Trophoblast cell (in vitro differentiated cells and primary cell): ENCODE results near the gene ZIC2.

Experiments used
- DNase-seq, 2 donors: peaks; one replicate each; pipeline ENCODE4 v3.0.0-alpha.2; 2016
- H2AFZ ChIP-seq: 2 replicates; pipeline ENCODE4 v1.6.1; 2013; ENCODE audit warnings: low read length, moderate library complexity, mild to moderate bottlenecking; ENCODE audit not compliant: insufficient read depth, poor library complexity
- H2AK5ac ChIP-seq: 2 replicates; pipeline ENCODE4 v1.6.1; 2013; ENCODE audit warnings: mild to moderate bottlenecking, low read length
- H2BK120ac ChIP-seq: 2 replicates; pipeline ENCODE4 v1.6.1; 2013; ENCODE audit warnings: low read length, mild to moderate bottlenecking, moderate library complexity; ENCODE audit not compliant: insufficient read depth, poor library complexity
- H2BK12ac ChIP-seq: 2 replicates; pipeline ENCODE4 v1.6.1; 2013; ENCODE audit warnings: mild to moderate bottlenecking, low read length, moderate library complexity
- H2BK5ac ChIP-seq: 2 replicates; pipeline ENCODE4 v1.6.1; 2013; ENCODE audit warnings: low read length, low read depth, moderate library complexity, mild to moderate bottlenecking; ENCODE audit not compliant: poor library complexity
- H3K14ac ChIP-seq: 2 replicates; pipeline ENCODE4 v1.6.1; 2013; ENCODE audit warnings: mild to moderate bottlenecking, low read length
- H3K18ac ChIP-seq: 2 replicates; pipeline ENCODE4 v1.6.1; 2013; ENCODE audit warnings: mild to moderate bottlenecking, low read length
- H3K23ac ChIP-seq: 2 replicates; pipeline ENCODE4 v1.6.1; 2013; ENCODE audit warnings: low read length
- H3K27ac ChIP-seq: 2 replicates; pipeline ENCODE4 v1.5.1; 2013; ENCODE audit warnings: low read depth, mild to moderate bottlenecking, inconsistent platforms, low read length, moderate library complexity
- H3K27me3 ChIP-seq: 2 replicates; pipeline ENCODE4 v1.6.1; 2013; ENCODE audit warnings: inconsistent platforms, mild to moderate bottlenecking, low read length, moderate library complexity; ENCODE audit not compliant: insufficient read depth
- H3K36me3 ChIP-seq, 2 experiments: 1 replicate in 1 of 2; 2 replicates in 1 of 2; pipeline ENCODE4 v1.6.1; 2013; ENCODE audit warnings: low read length in 2 of 2, mild to moderate bottlenecking in 2 of 2, moderate library complexity in 1 of 2; ENCODE audit not compliant: insufficient read depth in 2 of 2, control insufficient read depth in 1 of 2
- H3K4ac ChIP-seq: 2 replicates; pipeline ENCODE4 v1.6.1; 2013; ENCODE audit warnings: low read depth, mild to moderate bottlenecking, low read length, moderate library complexity
- H3K4me1 ChIP-seq, 2 experiments: 1 replicate in 1 of 2; 2 replicates in 1 of 2; pipeline ENCODE4 v1.6.1; 2013; ENCODE audit warnings: low read length in 2 of 2, mild to moderate bottlenecking in 2 of 2, moderate library complexity in 1 of 2; ENCODE audit not compliant: insufficient read depth in 2 of 2, control insufficient read depth in 1 of 2
- H3K4me2 ChIP-seq: 2 replicates; pipeline ENCODE4 v1.6.1; 2013; ENCODE audit warnings: inconsistent platforms, mild to moderate bottlenecking, low read length, moderate library complexity
- H3K4me3 ChIP-seq: 2 replicates; pipeline ENCODE4 v1.5.1; 2013; ENCODE audit warnings: mild to moderate bottlenecking, low read depth, low read length, inconsistent platforms
- H3K79me1 ChIP-seq: one replicate; pipeline ENCODE4 v1.6.1; 2013; ENCODE audit warnings: low read length
- H3K79me2 ChIP-seq: 2 replicates; pipeline ENCODE4 v1.6.1; 2013; ENCODE audit warnings: low read length, mild to moderate bottlenecking; ENCODE audit not compliant: control insufficient read depth, insufficient read depth, poor library complexity
- H3K9ac ChIP-seq: 2 replicates; pipeline ENCODE4 v1.6.1; 2013; ENCODE audit warnings: mild to moderate bottlenecking, low read length
- H3K9me3 ChIP-seq: 2 replicates; pipeline ENCODE4 v1.6.1; 2013; ENCODE audit warnings: low read depth, mild to moderate bottlenecking, control low read depth, inconsistent platforms, low read length; ENCODE audit not compliant: insufficient read depth
- H4K12ac ChIP-seq: 2 replicates; pipeline ENCODE4 v1.6.1; 2013; ENCODE audit warnings: low read depth, mild to moderate bottlenecking, low read length, moderate library complexity
- H4K8ac ChIP-seq: 2 replicates; pipeline ENCODE4 v1.6.1; 2013; ENCODE audit warnings: low read depth, mild to moderate bottlenecking, low read length, moderate library complexity
- H4K91ac ChIP-seq: one replicate; pipeline ENCODE4 v1.6.1; 2013; ENCODE audit warnings: low read depth, mild to moderate bottlenecking, low read length, moderate library complexity
- WGBS: extraction: QIAGEN DNeasy Blood & Tissue Kit; methylation state at CpG from one replicate; pipeline ENCODE4 v1.1.7; 2013; ENCODE audit warnings: missing lambda C conversion rate; ENCODE audit not compliant: insufficient read length, insufficient coverage; ENCODE audit errors: extremely low coverage; 5-methylcytosine and 5-hydroxymethylcytosine counted together

Gene ZIC2

DNA sequence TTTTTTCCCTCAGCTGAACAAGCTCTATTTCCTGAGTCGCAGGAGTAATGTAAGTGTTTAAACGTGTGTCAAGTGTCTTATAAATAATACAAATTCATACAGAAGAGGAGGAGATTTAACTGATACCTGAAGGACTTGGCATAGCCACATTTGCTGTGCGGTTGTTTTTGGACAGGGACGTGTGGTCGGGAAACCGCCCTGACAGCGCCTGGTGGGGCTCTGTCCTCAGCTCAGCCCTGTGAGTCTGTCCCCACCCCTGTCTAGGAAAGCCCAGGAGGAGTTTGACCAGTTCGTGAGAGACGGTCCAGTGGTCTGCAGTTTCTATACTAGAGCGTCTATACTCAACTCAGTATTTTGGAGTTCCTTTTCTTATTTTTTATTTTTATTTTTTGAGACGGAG, 16.7 kb downstream of the ZIC2 start:
- H2BK12ac ChIP-seq, result no peak overlapping the region
- H2AFZ ChIP-seq, result no peak overlapping the region
- no peak overlapping the region for H3K23ac ChIP-seq
- no CpG with 5 or more reads among the region's 11 CpGs for WGBS
- H3K18ac ChIP-seq, result no peak overlapping the region
- no peak overlapping the region for H2BK120ac ChIP-seq
- H3K79me1 ChIP-seq, result no peaks in the 10 kb centered on the region
- no peaks in the 10 kb centered on the region for H3K36me3 ChIP-seq
- H3K9ac ChIP-seq, result no peak overlapping the region
- H3K4ac ChIP-seq, result no peak overlapping the region
- no peak overlapping the region for H3K4me3 ChIP-seq
- no peak overlapping the region for H3K4me2 ChIP-seq
- H3K79me2 ChIP-seq, result no peaks in the 10 kb centered on the region
- no peak overlapping the region for H2BK5ac ChIP-seq
- no peak for DNase-seq
- H3K27ac ChIP-seq, result no peak overlapping the region
- no peak overlapping the region for H3K14ac ChIP-seq
- H3K9me3 ChIP-seq, result no peaks in the 10 kb centered on the region
- no peak overlapping the region for H2AK5ac ChIP-seq
- peaks cover 24% of the 10 kb centered on the region for H3K27me3 ChIP-seq
- no peak overlapping the region for H4K12ac ChIP-seq
- H4K91ac ChIP-seq, result no peak overlapping the region
- H3K4me1 ChIP-seq, result peaks cover 8 to 10% of the 10 kb centered on the region in 2 experiments
- no peak overlapping the region for H4K8ac ChIP-seq

DNA sequence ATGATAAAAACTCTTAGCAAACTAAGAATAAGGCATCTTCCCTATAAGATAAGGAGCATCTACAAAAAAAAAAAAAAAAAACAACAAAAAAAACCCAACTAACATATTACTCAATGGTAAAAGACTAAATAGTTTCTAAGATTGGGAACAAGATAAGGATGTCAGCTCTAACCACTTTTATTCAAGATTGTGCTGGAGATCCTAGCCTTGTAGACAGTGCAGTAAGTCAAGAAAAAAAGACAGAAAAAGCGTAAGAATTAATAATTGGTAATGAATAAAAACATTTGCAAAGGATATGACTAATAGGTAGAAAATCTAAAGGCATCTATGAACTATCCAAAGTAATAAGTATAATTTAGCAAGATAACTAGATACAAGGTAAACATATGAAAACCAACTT, 33.0 kb downstream of the ZIC2 start:
- no peaks in the 10 kb centered on the region for H3K27me3 ChIP-seq
- H3K4me2 ChIP-seq, result no peak overlapping the region
- H3K4me3 ChIP-seq, result no peak overlapping the region
- H3K9me3 ChIP-seq, result no peaks in the 10 kb centered on the region
- no peaks in the 10 kb centered on the region for H3K79me2 ChIP-seq
- H3K36me3 ChIP-seq, result no peaks in the 10 kb centered on the region
- H3K4me1 ChIP-seq, result no peaks in the 10 kb centered on the region
- no peak overlapping the region for H4K8ac ChIP-seq
- no peak overlapping the region for H3K14ac ChIP-seq
- no peak overlapping the region for H2BK120ac ChIP-seq
- H2AK5ac ChIP-seq, result no peak overlapping the region
- H3K9ac ChIP-seq, result no peak overlapping the region
- no CpG with 5 or more reads among the region's 1 CpG for WGBS
- H2BK12ac ChIP-seq, result no peak overlapping the region
- H4K91ac ChIP-seq, result no peak overlapping the region
- no peak overlapping the region for H3K23ac ChIP-seq
- no peak overlapping the region for H3K27ac ChIP-seq
- H4K12ac ChIP-seq, result no peak overlapping the region
- no peak overlapping the region for H2BK5ac ChIP-seq
- no peak overlapping the region for H3K4ac ChIP-seq
- no peak overlapping the region for H2AFZ ChIP-seq
- H3K18ac ChIP-seq, result no peak overlapping the region
- peak in 1 of 2 donors; percentile 44 for DNase-seq
- H3K79me1 ChIP-seq, result no peaks in the 10 kb centered on the region

DNA sequence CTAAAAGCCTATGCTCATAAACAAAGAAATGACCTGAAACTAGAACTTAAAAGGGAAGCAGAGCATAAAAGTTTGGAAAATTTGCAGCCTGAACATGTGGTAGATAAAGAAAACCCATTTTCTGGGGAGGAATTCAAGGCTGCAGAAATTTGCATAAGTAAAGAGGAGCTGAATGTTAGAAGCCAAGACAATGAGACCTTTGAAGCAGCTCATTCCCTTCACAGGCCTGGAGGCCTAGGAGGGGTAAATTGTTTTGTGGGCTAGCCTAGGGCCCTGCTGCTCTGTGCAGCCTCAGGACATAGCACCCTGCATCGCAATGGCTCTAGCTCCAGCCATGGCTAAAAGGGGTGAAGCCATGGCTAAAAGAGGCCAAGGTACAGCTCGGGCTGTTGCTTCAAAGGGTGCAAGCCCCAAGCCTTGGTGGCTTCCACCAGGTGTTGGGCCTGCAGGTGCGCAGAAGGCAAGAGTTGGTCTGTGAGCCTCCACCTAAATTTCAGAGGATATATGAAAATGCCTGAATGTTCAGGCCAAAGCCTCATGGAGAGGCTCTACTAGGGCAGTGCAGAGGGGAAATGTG, 38.3 kb downstream of the ZIC2 start:
- H3K18ac ChIP-seq, result no peak overlapping the region
- no peak overlapping the region for H2AK5ac ChIP-seq
- no peak overlapping the region for H3K27ac ChIP-seq
- H3K9me3 ChIP-seq, result no peaks in the 10 kb centered on the region
- H3K27me3 ChIP-seq, result no peaks in the 10 kb centered on the region
- H3K36me3 ChIP-seq, result no peaks in the 10 kb centered on the region
- no peak overlapping the region for H4K8ac ChIP-seq
- no peak overlapping the region for H3K4me2 ChIP-seq
- H3K9ac ChIP-seq, result no peak overlapping the region
- no peak overlapping the region for H4K12ac ChIP-seq
- peak; percentile 16 to 28 for DNase-seq
- H3K4ac ChIP-seq, result no peak overlapping the region
- H3K79me1 ChIP-seq, result no peaks in the 10 kb centered on the region
- no peaks in the 10 kb centered on the region for H3K4me1 ChIP-seq
- H2AFZ ChIP-seq, result no peak overlapping the region
- no peak overlapping the region for H2BK5ac ChIP-seq
- no CpG with 5 or more reads among the region's 3 CpGs for WGBS
- no peak overlapping the region for H3K4me3 ChIP-seq
- no peak overlapping the region for H3K23ac ChIP-seq
- H4K91ac ChIP-seq, result no peak overlapping the region
- no peak overlapping the region for H2BK12ac ChIP-seq
- H2BK120ac ChIP-seq, result no peak overlapping the region
- no peak overlapping the region for H3K14ac ChIP-seq
- no peaks in the 10 kb centered on the region for H3K79me2 ChIP-seq

DNA sequence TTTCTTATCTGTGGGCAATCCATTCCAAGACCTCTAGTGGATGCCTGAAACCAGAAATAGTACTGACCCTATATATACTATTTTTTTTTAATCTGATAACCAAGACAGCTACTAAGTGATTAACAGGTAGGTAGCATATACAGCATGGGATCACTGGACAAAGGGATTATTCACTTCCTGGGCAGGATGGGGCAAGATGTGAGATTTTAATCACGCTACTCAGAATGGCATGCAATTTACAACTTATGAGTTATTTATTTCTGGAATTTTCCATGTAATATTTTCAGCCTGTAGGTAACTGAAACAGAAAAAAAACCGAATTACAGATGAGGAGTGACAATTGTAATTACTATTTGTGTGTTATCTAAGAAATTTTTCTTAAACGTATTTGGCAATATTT, 41.2 kb downstream of the ZIC2 start:
- Histone ChIP-seq H3K27me3 (no peaks in the 10 kb centered on the region), H3K4me2 (no peak overlapping the region), H3K4ac (no peak overlapping the region), H3K23ac (no peak overlapping the region), H3K14ac (no peak overlapping the region), H3K18ac (no peak overlapping the region), H3K9ac (no peak overlapping the region), H2BK12ac (no peak overlapping the region), H3K4me1 (no peaks in the 10 kb centered on the region), H2AFZ (no peak overlapping the region), H2BK5ac (no peak overlapping the region), H3K4me3 (no peak overlapping the region), H3K36me3 (no peaks in the 10 kb centered on the region), H2AK5ac (no peak overlapping the region), H3K27ac (no peak overlapping the region), H3K79me1 (no peaks in the 10 kb centered on the region), H3K9me3 (no peaks in the 10 kb centered on the region), H4K91ac (no peak overlapping the region), H4K8ac (no peak overlapping the region), H3K79me2 (no peaks in the 10 kb centered on the region), H2BK120ac (no peak overlapping the region), H4K12ac (no peak overlapping the region)
- no CpG with 5 or more reads among the region's 3 CpGs for WGBS
- DNase-seq, result peak; percentile 59 to 79
